ENCODE results near the gene TRAF3.

TRAF3 gene

GRCh38 chr14:102902523-102903247, 125.4 kb downstream of the TRAF3 start:
- TF ChIP-seq ZBTB7A (IDR thresholded peaks at IDR 0.05; ENCODE audit: low read depth) (no peak), MAX (IDR thresholded peaks at IDR 0.05) (no peak), EGR1 (IDR thresholded peaks at IDR 0.05) (no peak), TAF1 (IDR thresholded peaks at IDR 0.05; ENCODE audit: low read depth) (no peak), RAD21 (IDR thresholded peaks at IDR 0.05; ENCODE audit: low read depth) (no peak), EP300 (IDR thresholded peaks at IDR 0.05; ENCODE audit: borderline replicate concordance) (no peak), NFIC (IDR thresholded peaks at IDR 0.05) (no peak), YY1 (IDR thresholded peaks at IDR 0.05; ENCODE audit: low read depth) (no peak), FOXM1 (IDR thresholded peaks at IDR 0.05; ENCODE audit: borderline replicate concordance, low read depth) (no peak), TEAD4 (IDR thresholded peaks at IDR 0.05) (no peak), CREB1 (IDR thresholded peaks at IDR 0.05; ENCODE audit: low read depth) (no peak), REST (IDR thresholded peaks at IDR 0.05; ENCODE audit: low read depth) (no peak), TCF12 (IDR thresholded peaks at IDR 0.05; ENCODE audit: low read depth) (no peak), CEBPB (IDR thresholded peaks at IDR 0.05) (no peak)

- TF ChIP-seq CREB1 (IDR thresholded peaks at IDR 0.05; ENCODE audit: low read depth) = no peak
- no peak for TF ChIP-seq FOXM1 (IDR thresholded peaks at IDR 0.05; ENCODE audit: borderline replicate concordance, low read depth)
- TF ChIP-seq YY1 (IDR thresholded peaks at IDR 0.05; ENCODE audit: low read depth) = no peak
- no peak for TF ChIP-seq MAX (IDR thresholded peaks at IDR 0.05)
- no peak for TF ChIP-seq TCF12 (IDR thresholded peaks at IDR 0.05; ENCODE audit: low read depth)
- no peak for TF ChIP-seq EGR1 (IDR thresholded peaks at IDR 0.05)
Observed at GRCh38 chr14:102903248-102903888, 126.1 kb downstream of the TRAF3 start.

GRCh38 chr14:102903889-102904512, 126.8 kb downstream of the TRAF3 start:
- no peak for TF ChIP-seq RAD21 (IDR thresholded peaks at IDR 0.05; ENCODE audit: low read depth)

- TF ChIP-seq TAF1 (IDR thresholded peaks at IDR 0.05; ENCODE audit: low read depth) (no peak), TEAD4 (IDR thresholded peaks at IDR 0.05) (no peak), REST (IDR thresholded peaks at IDR 0.05; ENCODE audit: low read depth) (no peak), RAD21 (IDR thresholded peaks at IDR 0.05; ENCODE audit: low read depth) (no peak), CEBPB (IDR thresholded peaks at IDR 0.05) (no peak), CREB1 (IDR thresholded peaks at IDR 0.05; ENCODE audit: low read depth) (no peak), EGR1 (IDR thresholded peaks at IDR 0.05) (no peak), EP300 (IDR thresholded peaks at IDR 0.05; ENCODE audit: borderline replicate concordance) (no peak), FOXM1 (IDR thresholded peaks at IDR 0.05; ENCODE audit: borderline replicate concordance, low read depth) (no peak), ZBTB7A (IDR thresholded peaks at IDR 0.05; ENCODE audit: low read depth) (no peak), USF1 (IDR thresholded peaks at IDR 0.05) (no peak), MAX (IDR thresholded peaks at IDR 0.05) (no peak), NFIC (IDR thresholded peaks at IDR 0.05) (no peak), YY1 (IDR thresholded peaks at IDR 0.05; ENCODE audit: low read depth) (no peak), TCF12 (IDR thresholded peaks at IDR 0.05; ENCODE audit: low read depth) (no peak)
Observed at GRCh38 chr14:102905116-102906108, 128.2 kb downstream of the TRAF3 start.
